ENCODE measurements around the gene SGCG.
"Not testable (repeated sequence)": the region's sequence is repeated elsewhere in the genome, so short reads cannot be mapped to it uniquely, and the experiment has no call there.

SGCG gene

GRCh38 chr13:23180711-23181110 is at the start of gene SGCG:
TSS of gene SGCG (plus strand) at chr13:23180979. CDS start at chr13:23203695, 22,716 bp downstream.
- ATAC-seq: no peak

GRCh38 chr13:23134542-23134941 is 46.2 kb upstream of the SGCG start:
- no peak for ATAC-seq
- H3K4me3 Mint-ChIP-seq: no peak overlapping the region
- DNase-seq: no peak
- no peaks in the 10 kb centered on the region for H3K9me3 Mint-ChIP-seq
- H3K27ac Mint-ChIP-seq: no peak overlapping the region
- peaks cover 15% of the 10 kb centered on the region for H3K27me3 Mint-ChIP-seq
- H3K4me1 Mint-ChIP-seq: no peaks in the 10 kb centered on the region

More at GRCh38 chr13:23180711-23181110, at the start of gene SGCG:
- H3K4me3 Mint-ChIP-seq: no peak within 1 kb of the TSS
- H3K27me3 Mint-ChIP-seq: no peaks in the 10 kb centered on the region
- no peaks in the 10 kb centered on the region for H3K4me1 Mint-ChIP-seq
- peaks cover 5 to 9% of the 10 kb centered on the region in 2 donors for H3K9me3 Mint-ChIP-seq
- no peak within 1 kb of the TSS for H3K27ac Mint-ChIP-seq
- no peak for DNase-seq

- no peaks in the 10 kb centered on the region for H3K4me1 Mint-ChIP-seq
- ATAC-seq: no peak
- H3K4me3 Mint-ChIP-seq: no peak overlapping the region
- no peak for DNase-seq
- H3K27ac Mint-ChIP-seq: no peak overlapping the region
- no peaks in the 10 kb centered on the region for H3K9me3 Mint-ChIP-seq
- H3K27me3 Mint-ChIP-seq: peaks cover 1% of the 10 kb centered on the region
These were observed 40.3 kb upstream of the SGCG start for GRCh38 chr13:23140492-23140891.

- H3K27me3 Mint-ChIP-seq: no peaks in the 10 kb centered on the region
- no peaks in the 10 kb centered on the region for H3K4me1 Mint-ChIP-seq
- ATAC-seq (no peak), DNase-seq (no peak)
- no peak overlapping the region for H3K4me3 Mint-ChIP-seq
- H3K27ac Mint-ChIP-seq: no peak overlapping the region
- no peaks in the 10 kb centered on the region for H3K9me3 Mint-ChIP-seq
These were observed 38.8 kb upstream of the SGCG start for GRCh38 chr13:23141964-23142363.

- not testable (repeated sequence) for H3K4me1 Mint-ChIP-seq, H3K27me3 Mint-ChIP-seq, H3K4me3 Mint-ChIP-seq, ATAC-seq, H3K27ac Mint-ChIP-seq, H3K9me3 Mint-ChIP-seq, DNase-seq
These were observed 38.2 kb upstream of the SGCG start for GRCh38 chr13:23142607-23143006.

GRCh38 chr13:23144431-23144830 is 36.3 kb upstream of the SGCG start:
- Mint-ChIP-seq H3K9me3 (no peaks in the 10 kb centered on the region), H3K4me3 (no peak overlapping the region), H3K4me1 (no peaks in the 10 kb centered on the region), H3K27ac (no peak overlapping the region), H3K27me3 (no peaks in the 10 kb centered on the region)
- ATAC-seq: no peak
- DNase-seq: no peak

GRCh38 chr13:23146006-23146405 is 34.8 kb upstream of the SGCG start:
- H3K4me1 Mint-ChIP-seq: no peaks in the 10 kb centered on the region
- H3K27me3 Mint-ChIP-seq: no peaks in the 10 kb centered on the region
- H3K9me3 Mint-ChIP-seq: no peaks in the 10 kb centered on the region
- no peak for DNase-seq
- H3K4me3 Mint-ChIP-seq: no peak overlapping the region
- ATAC-seq: no peak
- H3K27ac Mint-ChIP-seq: no peak overlapping the region

GRCh38 chr13:23146811-23147625 is 33.8 kb upstream of the SGCG start:
- ATAC-seq (no peak), DNase-seq (no peak)
- no peaks in the 10 kb centered on the region for H3K4me1 Mint-ChIP-seq
- H3K27ac Mint-ChIP-seq: no peak overlapping the region
- H3K27me3 Mint-ChIP-seq: no peaks in the 10 kb centered on the region
- no peaks in the 10 kb centered on the region for H3K9me3 Mint-ChIP-seq
- no peak overlapping the region for H3K4me3 Mint-ChIP-seq

GRCh38 chr13:23147827-23148226 is 33.0 kb upstream of the SGCG start:
- no peak overlapping the region for H3K4me3 Mint-ChIP-seq
- no peaks in the 10 kb centered on the region for H3K4me1 Mint-ChIP-seq
- no peaks in the 10 kb centered on the region for H3K27me3 Mint-ChIP-seq
- no peaks in the 10 kb centered on the region for H3K9me3 Mint-ChIP-seq
- DNase-seq: no peak
- no peak for ATAC-seq
- no peak overlapping the region for H3K27ac Mint-ChIP-seq

GRCh38 chr13:23157781-23158180 is 23.0 kb upstream of the SGCG start:
- H3K4me1 Mint-ChIP-seq: peaks cover 16% of the 10 kb centered on the region
- no peak for ATAC-seq

GRCh38 chr13:23159205-23159759 is 21.5 kb upstream of the SGCG start:
- Mint-ChIP-seq H3K4me1 (peaks cover 16% of the 10 kb centered on the region), H3K27me3 (peaks cover 38% of the 10 kb centered on the region), H3K27ac (no peak overlapping the region), H3K4me3 (peak overlapping the region; percentile 35 to 47), H3K9me3 (peaks cover 3 to 6% of the 10 kb centered on the region in 2 donors)
- peak; percentile 42 for ATAC-seq
- DNase-seq: peak; percentile 12 to 22

More at GRCh38 chr13:23157781-23158180, 23.0 kb upstream of the SGCG start:
- peaks cover 47% of the 10 kb centered on the region for H3K27me3 Mint-ChIP-seq
- no peak overlapping the region for H3K27ac Mint-ChIP-seq
- no peak for DNase-seq
- H3K4me3 Mint-ChIP-seq: no peak overlapping the region
- H3K9me3 Mint-ChIP-seq: peaks cover 13 to 14% of the 10 kb centered on the region in 2 donors

GRCh38 chr13:23159760-23160637 is 20.8 kb upstream of the SGCG start:
- peaks cover 34% of the 10 kb centered on the region for H3K27me3 Mint-ChIP-seq
- ATAC-seq (no peak), DNase-seq (no peak)
- H3K27ac Mint-ChIP-seq: no peak overlapping the region
- H3K4me1 Mint-ChIP-seq: peaks cover 16% of the 10 kb centered on the region
- peak overlapping the region; percentile 35 to 51 for H3K4me3 Mint-ChIP-seq
- no peaks in the 10 kb centered on the region for H3K9me3 Mint-ChIP-seq

- no peak for ATAC-seq
These were observed 19.9 kb upstream of the SGCG start for GRCh38 chr13:23160638-23161480.

GRCh38 chr13:23161481-23161825 is 19.3 kb upstream of the SGCG start:
- DNase-seq: no peak
- no peaks in the 10 kb centered on the region for H3K9me3 Mint-ChIP-seq
- H3K27me3 Mint-ChIP-seq: peaks cover 34% of the 10 kb centered on the region
- no peak for ATAC-seq
- peaks cover 16% of the 10 kb centered on the region for H3K4me1 Mint-ChIP-seq
- H3K27ac Mint-ChIP-seq: no peak overlapping the region
- no peak overlapping the region for H3K4me3 Mint-ChIP-seq

More at GRCh38 chr13:23160638-23161480, 19.9 kb upstream of the SGCG start:
- no peak for DNase-seq
- H3K4me1 Mint-ChIP-seq: peaks cover 16% of the 10 kb centered on the region
- no peaks in the 10 kb centered on the region for H3K9me3 Mint-ChIP-seq
- H3K4me3 Mint-ChIP-seq: peak overlapping the region; percentile 31 to 43
- no peak overlapping the region for H3K27ac Mint-ChIP-seq
- H3K27me3 Mint-ChIP-seq: peaks cover 34% of the 10 kb centered on the region

- DNase-seq: no peak
- Mint-ChIP-seq H3K4me3 (no peak overlapping the region), H3K27ac (no peak overlapping the region), H3K27me3 (no peaks in the 10 kb centered on the region), H3K9me3 (peaks cover 5 to 9% of the 10 kb centered on the region in 2 donors), H3K4me1 (no peaks in the 10 kb centered on the region)
- no peak for ATAC-seq
These were observed 4.9 kb upstream of the SGCG start for GRCh38 chr13:23175920-23176319.

Measured in stimulated activated naive CD8-positive, alpha-beta T cell treated with anti-CD3 and anti-CD28 coated beads, Interleukin-15, amount 100 ng/mL, for 72 hours (primary cell).